Transverse colon (tissue), 4 donors: ENCODE data around the gene ZNF789. TPM values are rescaled to one million over a fixed set of nuclear protein-coding genes. Genes with fewer than 3 reads are reported as not detected.

ENCODE experiments used
- DNase-seq: peaks from one replicate; pipeline ENCODE4 v3.0.0-alpha.2; 2019
- H3K27ac ChIP-seq, 4 donors: fragments of 200-600 bp; sonication (generic); 2 replicates each; pipeline ENCODE4 v1.5.1; 2016 to 2018; ENCODE audit warnings: inconsistent platforms in 4 of 4
- H3K27me3 ChIP-seq: fragments of 200-600 bp; sonication (generic); 2 replicates; pipeline ENCODE4 v1.5.1; 2017; ENCODE audit warnings: inconsistent platforms
- H3K36me3 ChIP-seq, 4 donors: fragments of 200-600 bp; sonication (generic); 2 replicates each; pipeline ENCODE4 v1.5.1; 2017 to 2019; ENCODE audit warnings: inconsistent platforms in 4 of 4
- H3K4me1 ChIP-seq, 4 donors: fragments of 200-600 bp; sonication (generic); 2 replicates each; pipeline ENCODE4 v1.5.1; 2017 to 2020; ENCODE audit warnings: inconsistent platforms in 4 of 4
- H3K4me3 ChIP-seq, 4 donors: fragments of 200-600 bp; sonication (generic); 1 replicate in 1 of 4; 2 replicates in 3 of 4; pipeline versions ENCODE4 v1.5.1 to v1.6.1; 2017 to 2019; ENCODE audit warnings: inconsistent platforms in 4 of 4
- H3K9me3 ChIP-seq, 2 donors: fragments of 200-600 bp; sonication (generic); 2 replicates each; pipeline ENCODE4 v1.5.1; 2017 to 2019; ENCODE audit warnings: inconsistent platforms in 2 of 2
- EP300 ChIP-seq: sonication (generic); formaldehyde crosslinking; IDR thresholded peaks from one replicate; pipeline ENCODE4 v1.6.1; 2017; ENCODE audit warnings: antibody characterized with exemption, low read depth
- POLR2A ChIP-seq: fragments of 450-650 bp; IDR thresholded peaks from one replicate; pipeline ENCODE4 v1.6.1; 2016; ENCODE audit warnings: antibody characterized with exemption, mild to moderate bottlenecking, moderate library complexity
- POLR2AphosphoS5 ChIP-seq, 3 donors: sonication (generic); formaldehyde crosslinking; IDR thresholded peaks; one replicate each; pipeline ENCODE4 v1.6.1; 2016; ENCODE audit warnings: antibody characterized with exemption in 3 of 3
- whole genome bisulfite sequencing, 2 donors: methylation state at CpG; one replicate each; pipeline ENCODE4 v1.1.5; 2018; ENCODE audit warnings: low coverage in 1 of 2; 5-methylcytosine and 5-hydroxymethylcytosine counted together
- in situ Hi-C, 4 donors: fragments of 200-750 bp; cut with MboI; loops; one replicate each; pipeline versions ENCODE4 v1.15.0 to v1.15.1; 2017; ENCODE audit warnings: low sequenced_read_pairs in 3 of 4, low pct_ligation_motif_present in 1 of 4, low pct_unique_long_range_greater_than_20kb in 1 of 4
- intact Hi-C: fragments of 100-400 bp; cut with DNase I; formaldehyde crosslinking; loops from one replicate; pipeline ENCODE4 v1.15.1; 2023; ENCODE audit warnings: low total_unique reads
- total RNA-seq, 4 donors: library from RNA; depleted of rRNA; stranded (reverse); fragments of >200 nt; gene quantifications; one replicate each; pipeline ENCODE4 v1.1.0, GENCODE V29; 2016
- TF ChIP-seq, protein P1 (sequence below), 5 experiments: fragments of 200-600 bp in 3 of 5; fragments of 450-650 bp in 2 of 5; sonication (generic) in 3 of 5; IDR thresholded peaks; 1 replicate in 2 of 5; 2 replicates in 3 of 5; pipeline ENCODE4 v1.5.1; 2016 to 2017; ENCODE audit warnings: antibody characterized with exemption in 5 of 5, inconsistent platforms in 3 of 5, mild to moderate bottlenecking in 2 of 5, moderate library complexity in 1 of 5

The ZNF789 gene
- total RNA-seq, 4 donors from 2014 or later, result 17.2 to 30.7 (median 20.1) TPM

DNA sequence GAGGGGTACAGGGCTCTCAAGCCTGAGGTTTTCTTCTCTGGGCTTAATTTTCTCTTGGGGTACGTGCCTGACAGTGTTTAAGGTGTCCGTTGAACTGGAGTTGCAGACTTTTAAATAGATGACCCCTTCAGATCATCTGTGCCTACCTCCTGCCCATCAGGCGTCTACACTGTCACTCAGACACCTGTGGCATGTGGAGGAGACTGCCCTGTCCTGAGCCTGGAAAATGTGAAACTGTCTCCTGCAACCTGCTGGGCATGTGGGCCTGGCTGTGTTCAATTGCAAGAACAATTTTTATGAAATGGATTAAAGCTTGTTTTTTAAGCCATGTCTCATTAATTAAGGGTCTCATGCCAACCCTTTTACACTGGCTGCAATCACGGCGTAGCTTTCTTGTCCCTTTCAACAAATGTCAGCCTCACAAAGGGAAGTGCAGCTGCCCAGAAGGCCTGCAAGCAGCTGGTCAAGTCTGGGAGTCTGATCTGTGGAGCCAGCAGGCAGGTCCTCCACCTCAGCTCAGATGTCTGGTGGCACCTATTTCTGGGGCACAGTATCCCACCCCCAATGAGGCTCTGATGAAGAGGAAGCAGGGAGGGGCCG lies 15.5 kb upstream of the ZNF789 start:
- H3K27me3 ChIP-seq, result no peaks in the 10 kb centered on the region
- no peak for DNase-seq
- intact Hi-C loops (no loop called here), in situ Hi-C loops (no loop called here)
- no peaks in the 10 kb centered on the region for H3K9me3 ChIP-seq
- 80 to 83% methylated on average over 2 to 6 of the region's 6 CpGs for WGBS, 2 donors
- no peak for TF ChIP-seq POLR2AphosphoS5 (IDR thresholded peaks at IDR 0.05)
- TF ChIP-seq, protein P1, sequence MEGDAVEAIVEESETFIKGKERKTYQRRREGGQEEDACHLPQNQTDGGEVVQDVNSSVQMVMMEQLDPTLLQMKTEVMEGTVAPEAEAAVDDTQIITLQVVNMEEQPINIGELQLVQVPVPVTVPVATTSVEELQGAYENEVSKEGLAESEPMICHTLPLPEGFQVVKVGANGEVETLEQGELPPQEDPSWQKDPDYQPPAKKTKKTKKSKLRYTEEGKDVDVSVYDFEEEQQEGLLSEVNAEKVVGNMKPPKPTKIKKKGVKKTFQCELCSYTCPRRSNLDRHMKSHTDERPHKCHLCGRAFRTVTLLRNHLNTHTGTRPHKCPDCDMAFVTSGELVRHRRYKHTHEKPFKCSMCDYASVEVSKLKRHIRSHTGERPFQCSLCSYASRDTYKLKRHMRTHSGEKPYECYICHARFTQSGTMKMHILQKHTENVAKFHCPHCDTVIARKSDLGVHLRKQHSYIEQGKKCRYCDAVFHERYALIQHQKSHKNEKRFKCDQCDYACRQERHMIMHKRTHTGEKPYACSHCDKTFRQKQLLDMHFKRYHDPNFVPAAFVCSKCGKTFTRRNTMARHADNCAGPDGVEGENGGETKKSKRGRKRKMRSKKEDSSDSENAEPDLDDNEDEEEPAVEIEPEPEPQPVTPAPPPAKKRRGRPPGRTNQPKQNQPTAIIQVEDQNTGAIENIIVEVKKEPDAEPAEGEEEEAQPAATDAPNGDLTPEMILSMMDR (IDR thresholded peaks at IDR 0.05), result no peak
- TF ChIP-seq POLR2A, result no peak
- no peak for TF ChIP-seq EP300
- no peaks in the 10 kb centered on the region for H3K4me1 ChIP-seq
- peaks cover 0 to 20% (median 9%) of the 10 kb centered on the region in 4 donors for H3K36me3 ChIP-seq
- no peak overlapping the region for H3K27ac ChIP-seq
- no peak overlapping the region for H3K4me3 ChIP-seq

DNA sequence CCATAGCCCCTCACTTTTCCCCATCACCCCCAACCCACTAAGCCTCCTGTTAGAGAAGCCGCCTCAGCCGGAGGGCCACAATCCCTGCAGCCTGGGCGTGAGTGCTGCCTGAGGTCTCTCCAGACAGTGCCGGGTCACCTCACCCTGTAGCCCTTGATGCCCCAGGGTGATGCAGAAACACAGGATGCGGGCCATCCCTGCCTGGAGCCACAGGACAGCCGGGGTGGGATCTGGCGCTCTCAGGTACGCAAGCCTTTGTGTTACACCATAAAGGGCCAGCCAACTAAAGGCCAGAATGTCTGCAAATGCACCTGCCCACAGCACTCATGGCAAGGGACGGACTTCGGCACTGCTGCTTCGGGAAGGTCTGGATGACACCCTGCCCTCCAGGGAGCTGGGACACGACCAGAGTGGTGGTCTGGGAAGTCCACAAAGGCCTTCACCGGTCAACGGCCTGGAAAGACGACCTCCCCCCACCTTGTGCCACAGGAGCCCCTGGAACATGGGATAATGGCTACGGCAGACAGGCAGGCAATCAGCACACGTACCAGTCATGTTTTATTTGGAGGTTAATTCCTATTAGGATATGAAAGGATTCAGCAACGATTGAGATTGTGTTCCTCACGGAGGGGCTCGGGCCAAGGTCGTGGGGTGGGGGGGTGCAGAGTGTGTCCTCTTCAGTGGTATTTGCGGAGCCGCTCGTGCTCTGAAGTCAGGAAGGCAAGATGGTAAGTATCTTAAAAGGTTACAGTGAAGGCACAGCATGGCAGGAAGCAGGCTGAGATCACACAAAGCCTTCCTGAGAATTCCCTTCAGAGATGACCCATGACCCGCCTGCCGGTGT lies 14.8 kb upstream of the ZNF789 start:
- no peaks in the 10 kb centered on the region for H3K9me3 ChIP-seq
- H3K27me3 ChIP-seq, result no peaks in the 10 kb centered on the region
- H3K36me3 ChIP-seq, result peaks cover 0 to 20% (median 9%) of the 10 kb centered on the region in 4 donors
- H3K27ac ChIP-seq, result no peak overlapping the region
- in situ Hi-C loops, result no loop called here
- WGBS, 2 donors, result 85% methylated on average over 25 of the region's 26 CpGs; no CpG with 5 or more reads in 1 of the 2 donors
- peaks cover 0 to 2% (median 0%) of the 10 kb centered on the region in 4 donors for H3K4me1 ChIP-seq
- intact Hi-C loops, result no loop called here
- H3K4me3 ChIP-seq, result no peak overlapping the region
- DNase-seq, result no peak
- TF ChIP-seq POLR2AphosphoS5 (IDR thresholded peaks at IDR 0.05) (no peak), EP300 (no peak), POLR2A (no peak)
- TF ChIP-seq, protein P1 (IDR thresholded peaks at IDR 0.05), result no peak

DNA sequence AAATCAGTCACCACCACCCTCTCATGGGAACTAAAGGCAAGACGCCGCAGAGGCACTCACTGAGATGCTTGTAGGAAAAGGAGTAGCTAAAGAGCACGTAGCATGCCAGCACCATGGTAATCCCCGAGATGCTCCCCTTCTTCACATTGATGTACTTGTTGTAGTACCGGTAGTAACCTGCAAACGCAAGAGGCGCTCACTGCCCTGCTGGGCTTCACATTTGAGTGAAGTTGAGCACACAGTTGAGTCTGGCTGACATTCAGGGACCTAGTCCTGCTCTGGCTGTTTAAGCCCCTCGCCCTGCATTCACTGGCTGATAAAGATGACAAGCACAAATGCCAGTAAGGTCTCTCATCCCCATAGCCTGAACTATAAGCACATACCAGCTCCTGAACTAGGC lies 13.6 kb upstream of the ZNF789 start:
- Histone ChIP-seq H3K4me3 (no peak overlapping the region), H3K36me3 (peaks cover 0 to 24% (median 10%) of the 10 kb centered on the region in 4 donors), H3K27ac (no peak overlapping the region), H3K9me3 (no peaks in the 10 kb centered on the region), H3K4me1 (peaks cover 4 to 14% (median 5%) of the 10 kb centered on the region in 4 donors), H3K27me3 (no peaks in the 10 kb centered on the region)
- no peak for DNase-seq
- TF ChIP-seq, protein P1 (IDR thresholded peaks at IDR 0.05), result peak in 3 of 5 experiments; percentile 17 to 28 (median 21)
- TF ChIP-seq POLR2A, result no peak
- peak in 1 of 3 donors; percentile 4 for TF ChIP-seq POLR2AphosphoS5 (IDR thresholded peaks at IDR 0.05)
- TF ChIP-seq EP300, result no peak
- intact Hi-C loops (no loop called here), in situ Hi-C loops (no loop called here)
- 82% methylated on average over 8 of the region's 8 CpGs; no CpG with 5 or more reads in 1 of the 2 donors for WGBS, 2 donors

DNA sequence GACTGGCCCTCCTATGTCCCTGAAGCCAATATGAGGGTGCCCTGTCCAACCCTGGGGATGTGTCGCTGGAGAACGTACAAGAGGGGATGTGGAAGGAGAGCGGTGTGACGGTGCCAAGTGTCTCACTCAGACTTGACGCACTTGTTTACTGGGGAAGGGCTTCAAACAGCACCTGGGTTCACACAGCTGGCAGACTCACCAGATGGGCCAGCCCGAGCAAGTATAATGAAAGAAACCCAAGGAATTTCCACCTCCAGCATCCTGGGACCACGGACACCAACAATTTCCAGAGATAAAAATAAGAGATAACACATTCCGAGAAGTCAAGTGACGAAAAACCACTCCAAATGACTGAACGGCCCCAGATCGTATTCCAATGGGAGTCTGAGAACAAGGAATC lies 12.0 kb upstream of the ZNF789 start:
- WGBS, 2 donors, result 87 to 97% methylated on average over 6 to 11 of the region's 11 CpGs
- Histone ChIP-seq H3K9me3 (no peaks in the 10 kb centered on the region), H3K36me3 (peaks cover 0 to 25% (median 10%) of the 10 kb centered on the region in 4 donors), H3K27ac (no peak overlapping the region), H3K4me1 (peaks cover 9 to 27% (median 19%) of the 10 kb centered on the region in 4 donors), H3K27me3 (no peaks in the 10 kb centered on the region), H3K4me3 (no peak overlapping the region)
- in situ Hi-C loops, result no loop called here
- DNase-seq, result no peak
- intact Hi-C loops, result no loop called here
- TF ChIP-seq POLR2A (no peak), EP300 (no peak), POLR2AphosphoS5 (IDR thresholded peaks at IDR 0.05) (no peak)
- TF ChIP-seq, protein P1 (IDR thresholded peaks at IDR 0.05), result no peak
